GM18951 (cell line): Measurements from ENCODE around the gene IGSF9B.
A peak's percentile ranks its signal among the peaks of the same experiment; 100 is the strongest.
"Not testable (repeated sequence)": the region's sequence is repeated elsewhere in the genome, so short reads cannot be mapped to it uniquely, and the experiment has no call there.

Experiments
- POLR2A ChIP-seq: IDR thresholded peaks from 4 replicates; pipeline ENCODE4 v1.6.1; 2011; ENCODE audit warnings: mild to moderate bottlenecking; ENCODE audit not compliant: insufficient read length, insufficient read depth; ENCODE audit errors: extremely low read depth
- in situ Hi-C: fragments of 300-500 bp; cut with MboI; formaldehyde crosslinking; loops from one replicate; pipeline ENCODE4 v1.12.0; 2022; ENCODE audit warnings: low sequenced_read_pairs, mixed read lengths, inconsistent platforms; ENCODE audit not compliant: unreplicated experiment

IGSF9B gene

GRCh38 chr11:133956650-133957633, at the start of gene IGSF9B:
IGSF9B (minus strand) TSS chr11:133956968; CDS start chr11:133956754, 214 bp downstream.
- in situ Hi-C loops, result no loop called here
- TF ChIP-seq POLR2A, result peak; percentile 28

GRCh38 chr11:134004496-134005172, 47.9 kb upstream of the IGSF9B start:
- TF ChIP-seq POLR2A, result no peak
- in situ Hi-C loops, result no loop called here

GRCh38 chr11:134003792-134004495, 47.2 kb upstream of the IGSF9B start:
- no peak for TF ChIP-seq POLR2A
- in situ Hi-C loops, result no loop called here

- in situ Hi-C loops, result not testable (repeated sequence)
Observed at GRCh38 chr11:134002819-134003218, 46.1 kb upstream of the IGSF9B start.

GRCh38 chr11:134002338-134002737, 45.6 kb upstream of the IGSF9B start:
- in situ Hi-C loops, result not testable (repeated sequence)

GRCh38 chr11:134001596-134001995, 44.8 kb upstream of the IGSF9B start:
- TF ChIP-seq POLR2A, result no peak
- in situ Hi-C loops, result no loop called here

GRCh38 chr11:134001088-134001487, 44.3 kb upstream of the IGSF9B start:
- TF ChIP-seq POLR2A, result no peak
- in situ Hi-C loops, result no loop called here

GRCh38 chr11:133999355-133999754, 42.6 kb upstream of the IGSF9B start:
- no peak for TF ChIP-seq POLR2A

GRCh38 chr11:133997554-133997953, 40.8 kb upstream of the IGSF9B start:
- TF ChIP-seq POLR2A, result no peak
- in situ Hi-C loops, result no loop called here

More at GRCh38 chr11:133999355-133999754, 42.6 kb upstream of the IGSF9B start:
- in situ Hi-C loops, result no loop called here

- TF ChIP-seq POLR2A, result no peak
- in situ Hi-C loops, result no loop called here
Observed at GRCh38 chr11:133996671-133997070, 39.9 kb upstream of the IGSF9B start.

- no peak for TF ChIP-seq POLR2A
- in situ Hi-C loops, result no loop called here
Observed at GRCh38 chr11:133995066-133995465, 38.3 kb upstream of the IGSF9B start.

GRCh38 chr11:133993921-133994320, 37.2 kb upstream of the IGSF9B start:
- in situ Hi-C loops, result no loop called here
- TF ChIP-seq POLR2A, result no peak

- in situ Hi-C loops, result no loop called here
- no peak for TF ChIP-seq POLR2A
Observed at GRCh38 chr11:133993107-133993506, 36.3 kb upstream of the IGSF9B start.

GRCh38 chr11:133992121-133992520, 35.4 kb upstream of the IGSF9B start:
- in situ Hi-C loops, result no loop called here
- no peak for TF ChIP-seq POLR2A

- in situ Hi-C loops, result no loop called here
- TF ChIP-seq POLR2A, result no peak
Observed at GRCh38 chr11:133991101-133991500, 34.3 kb upstream of the IGSF9B start.
